Tibial artery (tissue), 4 donors: ENCODE results near the gene MTHFD2.
"Not testable (repeated sequence)": the region's sequence is repeated elsewhere in the genome, so short reads cannot be mapped to it uniquely, and the experiment has no call there.

Experiments used
- DNase-seq, 2 donors: peaks; one replicate each; pipeline ENCODE4 v3.0.0-alpha.2; 2019
- H3K27ac ChIP-seq, 2 donors: fragments of 200-600 bp; sonication (generic) in 1 of 2; 1 replicate in 1 of 2; 2 replicates in 1 of 2; pipeline ENCODE4 v1.5.1; 2018 to 2019; ENCODE audit warnings: mild to moderate bottlenecking in 1 of 2
- H3K27me3 ChIP-seq, 2 donors: fragments of 200-600 bp; sonication (generic) in 1 of 2; one replicate each; pipeline versions ENCODE4 v1.5.1 to v1.6.0; 2016 to 2019
- H3K36me3 ChIP-seq, 3 donors: fragments of 200-600 bp; sonication (generic) in 2 of 3; one replicate each; pipeline ENCODE4 v1.5.1; 2016 to 2019; ENCODE audit warnings: mild to moderate bottlenecking in 2 of 3
- H3K4me1 ChIP-seq, 4 donors: fragments of 200-600 bp; sonication (generic) in 2 of 4; 1 replicate in 3 of 4; 2 replicates in 1 of 4; pipeline ENCODE4 v1.5.1; 2016 to 2019
- H3K4me3 ChIP-seq, 2 donors: fragments of 200-600 bp; sonication (generic) in 1 of 2; 1 replicate in 1 of 2; 2 replicates in 1 of 2; pipeline ENCODE4 v1.5.1; 2018 to 2019; ENCODE audit warnings: mild to moderate bottlenecking in 2 of 2
- H3K9me3 ChIP-seq, 3 donors: fragments of 200-600 bp; sonication (generic) in 1 of 3; one replicate each; pipeline ENCODE4 v1.5.1; 2016 to 2019
- intact Hi-C: fragments of 100-400 bp; cut with DNase I; formaldehyde crosslinking; loops from one replicate; pipeline ENCODE4 v1.15.0; 2023; ENCODE audit warnings: low total_unique reads
- TF ChIP-seq, protein P1 (sequence below), 2 experiments: fragments of 200-600 bp in 1 of 2; fragments of 450-650 bp in 1 of 2; IDR thresholded peaks; one replicate each; pipeline ENCODE4 v1.5.1; 2017 to 2019; ENCODE audit warnings: antibody characterized with exemption in 2 of 2, mild to moderate bottlenecking in 1 of 2, moderate library complexity in 1 of 2

Gene MTHFD2

GRCh38 chr2:74204436-74204835 lies 6.0 kb downstream of the MTHFD2 start:
- TF ChIP-seq, protein P1, sequence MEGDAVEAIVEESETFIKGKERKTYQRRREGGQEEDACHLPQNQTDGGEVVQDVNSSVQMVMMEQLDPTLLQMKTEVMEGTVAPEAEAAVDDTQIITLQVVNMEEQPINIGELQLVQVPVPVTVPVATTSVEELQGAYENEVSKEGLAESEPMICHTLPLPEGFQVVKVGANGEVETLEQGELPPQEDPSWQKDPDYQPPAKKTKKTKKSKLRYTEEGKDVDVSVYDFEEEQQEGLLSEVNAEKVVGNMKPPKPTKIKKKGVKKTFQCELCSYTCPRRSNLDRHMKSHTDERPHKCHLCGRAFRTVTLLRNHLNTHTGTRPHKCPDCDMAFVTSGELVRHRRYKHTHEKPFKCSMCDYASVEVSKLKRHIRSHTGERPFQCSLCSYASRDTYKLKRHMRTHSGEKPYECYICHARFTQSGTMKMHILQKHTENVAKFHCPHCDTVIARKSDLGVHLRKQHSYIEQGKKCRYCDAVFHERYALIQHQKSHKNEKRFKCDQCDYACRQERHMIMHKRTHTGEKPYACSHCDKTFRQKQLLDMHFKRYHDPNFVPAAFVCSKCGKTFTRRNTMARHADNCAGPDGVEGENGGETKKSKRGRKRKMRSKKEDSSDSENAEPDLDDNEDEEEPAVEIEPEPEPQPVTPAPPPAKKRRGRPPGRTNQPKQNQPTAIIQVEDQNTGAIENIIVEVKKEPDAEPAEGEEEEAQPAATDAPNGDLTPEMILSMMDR (IDR thresholded peaks at IDR 0.05), result no peak
- intact Hi-C loops, result no loop called here
- H3K27ac ChIP-seq, result peak overlapping the region; percentile 80 to 81

GRCh38 chr2:74205113-74205512 lies 6.7 kb downstream of the MTHFD2 start:
- Histone ChIP-seq H3K4me3 (no peak overlapping the region), H3K4me1 (peaks cover 0 to 96% (median 76%) of the 10 kb centered on the region in 4 donors), H3K9me3 (no peaks in the 10 kb centered on the region), H3K36me3 (peaks cover 25 to 37% (median 33%) of the 10 kb centered on the region in 3 donors), H3K27me3 (no peaks in the 10 kb centered on the region), H3K27ac (peak overlapping the region; percentile 80 to 81)
- TF ChIP-seq, protein P1 (IDR thresholded peaks at IDR 0.05), result no peak
- intact Hi-C loops, result no loop called here
- no peak for DNase-seq

More at GRCh38 chr2:74204436-74204835, 6.0 kb downstream of the MTHFD2 start:
- Histone ChIP-seq H3K27me3 (no peaks in the 10 kb centered on the region), H3K4me1 (peaks cover 0 to 92% (median 76%) of the 10 kb centered on the region in 4 donors), H3K9me3 (no peaks in the 10 kb centered on the region), H3K36me3 (peaks cover 19 to 30% (median 29%) of the 10 kb centered on the region in 3 donors), H3K4me3 (no peak overlapping the region)
- DNase-seq, result no peak

GRCh38 chr2:74205596-74205995 lies 7.2 kb downstream of the MTHFD2 start:
- DNase-seq, result no peak
- intact Hi-C loops, result no loop called here
- no peaks in the 10 kb centered on the region for H3K9me3 ChIP-seq
- peaks cover 30 to 41% (median 38%) of the 10 kb centered on the region in 3 donors for H3K36me3 ChIP-seq
- peak overlapping the region; percentile 80 to 81 for H3K27ac ChIP-seq
- H3K27me3 ChIP-seq, result no peaks in the 10 kb centered on the region
- peaks cover 0 to 96% (median 75%) of the 10 kb centered on the region in 4 donors for H3K4me1 ChIP-seq
- TF ChIP-seq, protein P1 (IDR thresholded peaks at IDR 0.05), result no peak
- no peak overlapping the region for H3K4me3 ChIP-seq

- no peak for DNase-seq
- H3K27ac ChIP-seq, result peak overlapping the region; percentile 80 to 81
- peaks cover 37 to 47% (median 44%) of the 10 kb centered on the region in 3 donors for H3K36me3 ChIP-seq
- H3K27me3 ChIP-seq, result no peaks in the 10 kb centered on the region
- no peaks in the 10 kb centered on the region for H3K9me3 ChIP-seq
- peaks cover 0 to 94% (median 70%) of the 10 kb centered on the region in 4 donors for H3K4me1 ChIP-seq
- H3K4me3 ChIP-seq, result no peak overlapping the region
- intact Hi-C loops, result no loop called here
- TF ChIP-seq, protein P1 (IDR thresholded peaks at IDR 0.05), result no peak
These were observed 7.8 kb downstream of the MTHFD2 start for GRCh38 chr2:74206180-74206688.

DNA sequence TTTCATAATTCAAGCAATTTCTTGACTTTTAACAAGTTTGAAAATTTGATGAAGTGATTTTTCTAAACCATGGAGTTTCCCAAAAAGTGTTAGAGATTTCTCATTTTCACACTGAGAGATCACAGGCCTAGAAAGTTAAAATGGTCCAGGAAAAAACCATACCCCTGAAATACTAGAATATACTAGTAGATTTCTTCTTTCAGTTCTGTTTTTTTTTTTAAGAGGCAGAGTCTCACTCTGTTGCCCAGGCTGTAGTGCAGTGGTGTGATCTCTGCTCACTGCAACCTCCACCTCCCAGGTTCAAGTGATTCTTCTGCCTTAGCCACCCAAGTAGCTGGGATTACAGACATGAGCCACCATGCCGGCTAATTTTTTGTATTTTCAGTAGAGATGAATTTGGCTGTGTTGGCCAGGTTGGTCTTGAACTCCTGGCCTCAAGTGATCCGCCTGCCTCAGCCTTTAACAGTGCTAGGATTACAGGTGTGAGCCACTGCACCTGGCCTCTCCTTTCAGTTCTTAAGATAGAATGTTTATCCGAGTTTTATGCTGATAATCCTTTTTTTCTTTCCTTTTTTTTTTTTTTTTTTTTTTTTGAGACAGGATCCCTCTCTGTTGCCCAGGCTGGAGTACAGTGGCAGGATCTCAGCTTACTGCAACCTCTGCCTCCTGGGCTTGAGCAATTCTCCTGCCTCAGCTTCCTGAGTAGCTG lies 14.4 kb downstream of the MTHFD2 start:
- peaks cover 84 to 99% (median 93%) of the 10 kb centered on the region in 3 donors for H3K36me3 ChIP-seq
- no peak for DNase-seq

GRCh38 chr2:74215771-74216170 lies 17.4 kb downstream of the MTHFD2 start:
- H3K27me3 ChIP-seq, H3K4me1 ChIP-seq, H3K27ac ChIP-seq, H3K4me3 ChIP-seq, H3K9me3 ChIP-seq, DNase-seq, intact Hi-C loops: not testable (repeated sequence)
- peaks cover 73 to 88% (median 82%) of the 10 kb centered on the region in 3 donors for H3K36me3 ChIP-seq

More for the DNA sequence above, 14.4 kb downstream of the MTHFD2 start:
- H3K4me1 ChIP-seq, result peaks cover 0 to 31% (median 11%) of the 10 kb centered on the region in 4 donors
- H3K4me3 ChIP-seq, result no peak overlapping the region
- no peak overlapping the region for H3K27ac ChIP-seq
- intact Hi-C loops, result no loop called here
- TF ChIP-seq, protein P1 (IDR thresholded peaks at IDR 0.05), result no peak
- H3K27me3 ChIP-seq, result no peaks in the 10 kb centered on the region
- no peaks in the 10 kb centered on the region for H3K9me3 ChIP-seq
